Thymus (tissue), 11 donors: ENCODE measurements around the gene MBP. TPM values are rescaled to one million over a fixed set of nuclear protein-coding genes. Genes with fewer than 3 reads are reported as not detected.

Source experiments
- DNase-seq, 9 donors: peaks; one replicate each; pipeline ENCODE4 v3.0.0-alpha.2; 2013; ENCODE audit warnings: low spot score in 9 of 9, low read depth in 6 of 9, missing footprints in 1 of 9
- H3K27ac ChIP-seq, 2 donors: one replicate each; pipeline ENCODE4 v1.5.1; 2013; ENCODE audit warnings: control low read depth in 1 of 2, low read depth in 1 of 2, low read length in 1 of 2, mild to moderate bottlenecking in 1 of 2, moderate library complexity in 1 of 2
- H3K27me3 ChIP-seq, 2 donors: one replicate each; pipeline ENCODE4 v1.5.1; 2013; ENCODE audit warnings: low read length in 1 of 2; ENCODE audit not compliant: control insufficient read depth in 2 of 2, insufficient read depth in 1 of 2
- H3K36me3 ChIP-seq, 2 donors: one replicate each; pipeline ENCODE4 v1.5.1; 2013; ENCODE audit warnings: low read length in 1 of 2, mild to moderate bottlenecking in 1 of 2, moderate library complexity in 1 of 2; ENCODE audit not compliant: control insufficient read depth in 2 of 2, insufficient read depth in 2 of 2
- H3K4me1 ChIP-seq, 2 donors: one replicate each; pipeline ENCODE4 v1.5.1; 2013; ENCODE audit warnings: low read length in 2 of 2; ENCODE audit not compliant: control insufficient read depth in 2 of 2, insufficient read depth in 2 of 2
- H3K4me3 ChIP-seq, 2 donors: one replicate each; pipeline ENCODE4 v1.5.1; 2013; ENCODE audit warnings: low read length in 2 of 2, control low read depth in 1 of 2, mild to moderate bottlenecking in 1 of 2
- H3K9me3 ChIP-seq, 2 donors: one replicate each; pipeline ENCODE4 v1.5.1; 2013; ENCODE audit warnings: low read length in 1 of 2, mild to moderate bottlenecking in 1 of 2; ENCODE audit not compliant: control insufficient read depth in 2 of 2, insufficient read depth in 1 of 2
- WGBS: extraction: QIAGEN DNeasy Blood & Tissue Kit; methylation state at CpG from one replicate; pipeline ENCODE4 v1.1.7; 2013; 5-methylcytosine and 5-hydroxymethylcytosine counted together
- polyA plus RNA-seq: library from polyadenylated mRNA; stranded (reverse); fragments of 200-250 nt; gene quantifications from one replicate; pipeline ENCODE4 v1.2.3, GENCODE V29; 2013
- total RNA-seq: library from RNA; stranded (reverse); fragments of 120-200 nt; gene quantifications from one replicate; pipeline ENCODE4 v1.2.4, GENCODE V29; 2013
- donor health status: healthy.

Gene MBP
- total and polyA plus RNA-seq, 2 donors = 16.1 to 16.3 TPM

DNA sequence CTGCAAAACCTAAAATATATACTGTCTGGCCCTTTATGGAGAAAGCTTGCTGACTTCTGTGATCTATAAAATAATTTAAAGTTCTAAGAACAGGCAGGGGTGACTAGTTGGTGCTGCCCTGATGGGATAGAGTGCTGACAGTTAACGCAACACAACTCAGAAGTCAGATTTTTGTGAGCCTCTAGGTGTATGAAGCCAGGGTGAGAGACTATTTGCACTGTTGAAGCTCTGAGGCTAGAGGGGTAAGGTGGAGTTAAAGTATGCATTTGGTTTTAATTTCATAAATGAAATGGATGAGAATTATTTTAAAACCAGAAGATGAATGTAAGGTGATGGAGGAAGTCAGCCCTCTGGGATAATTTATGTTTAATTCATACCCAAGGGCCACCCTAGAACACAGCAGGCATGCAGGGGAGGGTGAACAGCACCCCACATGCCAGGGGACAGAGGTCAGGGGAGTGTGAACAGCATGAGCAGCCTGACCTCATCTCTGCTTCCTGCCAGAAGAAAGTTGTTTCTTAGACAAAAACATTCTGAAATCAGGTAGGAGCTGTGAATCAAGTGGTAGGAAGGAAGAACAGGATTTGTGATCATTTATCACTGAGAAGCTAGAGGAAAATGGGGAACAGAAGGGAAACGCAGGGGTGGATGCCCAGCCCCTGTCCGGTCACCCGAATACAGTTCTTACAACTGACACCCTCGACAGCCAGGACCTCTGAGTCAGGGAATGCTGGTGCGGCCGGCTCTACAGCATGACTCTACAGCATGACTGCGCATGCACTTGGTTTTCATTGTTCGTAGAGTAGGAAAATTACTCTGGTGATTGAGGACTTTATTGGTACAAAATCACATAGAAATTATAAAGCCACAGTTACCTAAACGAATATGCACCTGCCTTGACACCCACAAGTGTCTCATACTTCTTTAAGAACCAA, 93.1 kb downstream of the MBP start:
- 82% methylated on average over 10 of the region's 10 CpGs for WGBS
- Histone ChIP-seq H3K4me3 (no peak overlapping the region), H3K27ac (no peak overlapping the region), H3K4me1 (no peaks in the 10 kb centered on the region), H3K36me3 (no peaks in the 10 kb centered on the region), H3K9me3 (no peaks in the 10 kb centered on the region), H3K27me3 (no peaks in the 10 kb centered on the region)
- no peak for DNase-seq

DNA sequence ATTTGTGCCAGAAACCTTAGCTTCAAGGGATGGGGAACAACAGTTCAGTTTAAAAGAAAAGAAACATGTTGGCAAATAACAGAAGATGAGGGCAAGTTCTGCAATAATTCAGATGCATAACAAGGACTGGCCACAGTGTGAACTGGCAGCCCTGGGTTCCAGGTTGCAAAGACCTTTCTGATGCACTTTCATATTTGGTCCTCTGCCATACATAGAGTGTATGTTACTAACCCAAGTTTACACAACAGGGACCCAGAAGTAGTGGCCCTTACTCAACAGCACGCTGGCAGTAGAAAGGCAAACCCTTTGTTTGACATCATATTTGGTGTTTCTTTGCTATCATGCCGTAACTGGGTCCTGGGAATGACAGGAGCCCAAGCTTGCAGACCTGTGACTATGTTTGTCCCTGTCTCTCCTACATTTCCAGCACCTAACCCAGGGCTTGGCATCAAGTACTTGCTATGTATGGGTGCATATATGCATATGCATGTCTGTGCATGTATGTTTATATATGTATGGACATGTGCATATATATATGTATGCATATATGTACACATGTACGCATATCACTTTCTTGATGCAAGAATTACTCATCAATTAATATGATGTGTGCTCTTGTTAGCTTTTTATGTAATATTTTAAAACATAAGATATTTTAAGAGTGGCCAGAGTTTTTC, 94.3 kb downstream of the MBP start:
- H3K36me3 ChIP-seq = no peaks in the 10 kb centered on the region
- no peak for DNase-seq
- no peak overlapping the region for H3K27ac ChIP-seq
- H3K4me3 ChIP-seq = no peak overlapping the region
- no peaks in the 10 kb centered on the region for H3K27me3 ChIP-seq
- H3K4me1 ChIP-seq = no peaks in the 10 kb centered on the region
- WGBS = 94% methylated on average over 3 of the region's 3 CpGs
- H3K9me3 ChIP-seq = no peaks in the 10 kb centered on the region

DNA sequence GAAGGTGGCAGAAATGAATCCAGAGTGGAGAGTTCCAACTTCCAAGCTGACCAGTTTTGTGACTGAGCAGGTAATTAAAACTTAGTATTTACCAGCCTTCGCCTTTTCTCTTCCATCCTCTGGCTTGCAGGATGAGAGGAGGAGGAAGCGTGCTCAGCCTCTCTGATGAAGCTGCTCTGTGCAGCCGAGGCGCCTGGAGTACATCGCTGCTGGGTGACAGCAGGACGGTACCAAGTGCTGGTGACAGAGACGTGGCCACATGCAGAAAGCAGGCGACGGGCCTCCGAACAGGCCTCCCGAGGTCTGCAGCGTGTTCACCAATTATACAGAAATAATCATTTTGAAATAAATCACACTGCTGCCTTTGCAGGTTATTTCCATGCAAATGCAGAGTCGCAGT, 95.0 kb downstream of the MBP start:
- no peak overlapping the region for H3K27ac ChIP-seq

DNA sequence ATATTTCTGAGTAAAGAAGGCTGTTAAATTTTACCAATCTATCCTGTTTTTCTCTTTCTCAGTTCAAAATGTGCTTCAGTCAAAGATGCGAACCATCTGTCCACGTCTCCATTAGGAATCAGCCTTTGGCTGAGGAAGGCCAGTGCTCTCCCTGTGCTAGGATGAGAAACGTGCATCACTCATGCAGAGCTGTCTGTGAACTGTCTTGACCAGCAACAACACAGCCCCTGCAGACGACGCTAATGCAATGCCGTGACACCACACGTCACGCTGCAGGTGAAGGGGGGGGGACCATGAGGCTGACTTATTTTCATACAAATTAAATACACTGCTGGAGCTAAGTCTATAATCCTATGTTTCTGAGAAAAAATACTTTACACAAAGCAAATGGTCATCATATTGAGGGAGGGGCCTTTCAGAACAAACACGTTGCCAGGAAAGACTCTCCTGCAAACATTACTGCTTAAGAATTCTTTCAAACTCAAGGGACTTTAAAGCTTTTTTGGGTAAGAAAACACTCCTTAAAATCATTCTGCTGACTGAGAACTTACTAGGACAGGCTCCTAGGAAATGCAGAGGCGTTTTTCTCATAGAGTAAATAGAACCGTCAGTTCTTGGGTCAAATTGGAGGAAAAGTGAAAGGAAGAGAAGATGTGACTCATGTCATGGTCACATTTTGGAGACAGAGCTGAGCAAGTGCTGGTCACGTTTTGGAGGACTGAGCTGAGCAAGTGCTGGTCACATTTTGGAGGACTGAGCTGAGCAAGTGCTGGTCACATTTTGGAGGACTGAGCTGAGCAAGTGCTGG, 97.0 kb downstream of the MBP start:
- Histone ChIP-seq H3K27ac (no peak overlapping the region), H3K9me3 (no peaks in the 10 kb centered on the region), H3K4me1 (no peaks in the 10 kb centered on the region), H3K27me3 (no peaks in the 10 kb centered on the region), H3K4me3 (no peak overlapping the region), H3K36me3 (no peaks in the 10 kb centered on the region)
- no peak for DNase-seq
- WGBS = 90% methylated on average over 12 of the region's 12 CpGs

More for the DNA sequence above, 95.0 kb downstream of the MBP start:
- no peak overlapping the region for H3K4me3 ChIP-seq
- no peaks in the 10 kb centered on the region for H3K36me3 ChIP-seq
- WGBS = 98% methylated on average over 13 of the region's 13 CpGs
- no peak for DNase-seq
- no peaks in the 10 kb centered on the region for H3K27me3 ChIP-seq
- H3K4me1 ChIP-seq = no peaks in the 10 kb centered on the region
- no peaks in the 10 kb centered on the region for H3K9me3 ChIP-seq

DNA sequence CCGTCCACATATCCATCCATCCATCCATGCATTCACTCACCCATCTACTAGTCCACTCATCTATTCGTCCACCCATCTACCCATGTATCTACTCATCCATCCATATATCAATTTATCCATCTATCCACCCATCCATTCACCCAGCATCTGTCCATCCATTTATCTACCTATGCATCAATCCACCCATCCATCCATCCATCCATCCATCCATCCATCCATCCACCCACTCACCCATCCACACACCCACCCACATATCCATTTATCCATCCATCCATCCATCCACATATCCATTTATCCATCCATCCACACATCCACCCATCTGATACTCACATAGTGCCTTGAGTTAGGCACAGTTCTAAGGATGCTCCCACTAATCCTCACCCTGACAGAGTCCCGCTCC, 99.0 kb downstream of the MBP start:
- WGBS = 95% methylated on average over 3 of the region's 3 CpGs
- H3K36me3 ChIP-seq = no peaks in the 10 kb centered on the region

DNA sequence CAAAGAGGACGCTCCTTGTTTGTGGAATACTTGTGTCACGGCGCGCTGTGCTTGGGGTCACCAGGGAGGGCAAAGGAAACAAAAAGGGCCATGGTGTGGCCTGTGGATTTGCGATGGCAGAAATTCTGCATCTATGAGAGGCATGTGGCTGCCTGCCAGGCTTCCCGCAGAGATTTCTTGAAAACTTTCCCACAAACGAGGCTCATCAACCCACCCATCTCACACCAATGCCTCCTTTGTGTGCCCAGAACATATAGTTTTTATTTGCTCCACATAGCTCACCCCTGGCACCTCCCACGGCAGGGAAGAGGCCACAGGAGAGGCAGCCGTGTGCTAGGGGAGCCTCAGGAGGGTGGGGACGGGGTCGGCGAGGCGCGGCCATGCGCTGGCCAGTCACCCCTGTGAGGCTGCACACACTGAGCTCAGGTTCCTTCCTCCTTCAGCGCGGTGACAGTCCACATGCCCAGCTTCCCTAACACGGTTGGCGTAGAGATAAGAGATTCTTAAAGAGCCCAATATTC, 100.3 kb downstream of the MBP start:
- H3K9me3 ChIP-seq = no peaks in the 10 kb centered on the region
- whole genome bisulfite sequencing = 70% methylated on average over 19 of the region's 19 CpGs
- no peaks in the 10 kb centered on the region for H3K36me3 ChIP-seq
- H3K4me1 ChIP-seq = no peaks in the 10 kb centered on the region
- H3K27ac ChIP-seq = no peak overlapping the region
- no peaks in the 10 kb centered on the region for H3K27me3 ChIP-seq
- DNase-seq = no peak
- no peak overlapping the region for H3K4me3 ChIP-seq

More for the DNA sequence above, 99.0 kb downstream of the MBP start:
- Histone ChIP-seq H3K9me3 (no peaks in the 10 kb centered on the region), H3K27me3 (no peaks in the 10 kb centered on the region), H3K4me1 (no peaks in the 10 kb centered on the region), H3K27ac (no peak overlapping the region), H3K4me3 (no peak overlapping the region)
- DNase-seq = no peak

DNA sequence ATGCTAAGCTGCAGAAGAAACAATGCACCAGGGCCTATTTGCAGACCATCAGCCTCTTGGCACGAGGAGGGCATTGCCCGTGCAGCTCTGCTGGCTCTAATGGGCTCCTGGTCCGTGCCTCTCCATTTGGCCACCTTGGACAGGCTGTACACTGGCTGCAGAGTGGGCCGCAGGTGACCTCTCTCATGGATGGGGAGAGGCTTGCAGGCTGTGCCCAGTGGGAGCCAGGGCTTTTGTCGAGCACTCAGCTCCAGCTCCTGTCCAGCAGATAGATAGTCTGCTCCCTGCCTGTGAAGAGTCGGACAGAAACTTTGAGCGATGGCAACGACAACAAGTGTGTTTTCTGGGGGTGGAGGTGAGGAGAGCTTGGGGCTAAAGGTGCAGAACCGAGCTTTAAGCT, 100.9 kb downstream of the MBP start:
- H3K4me3 ChIP-seq = no peak overlapping the region
- no peaks in the 10 kb centered on the region for H3K9me3 ChIP-seq
- no peaks in the 10 kb centered on the region for H3K27me3 ChIP-seq
- no peaks in the 10 kb centered on the region for H3K36me3 ChIP-seq
- DNase-seq = no peak
- WGBS = 97% methylated on average over 9 of the region's 9 CpGs
- no peak overlapping the region for H3K27ac ChIP-seq
- H3K4me1 ChIP-seq = no peaks in the 10 kb centered on the region

- H3K36me3 ChIP-seq = no peaks in the 10 kb centered on the region
- 98% methylated on average over 7 of the region's 7 CpGs for WGBS
Observed at GRCh38 chr18:77030201-77030600, 102.4 kb downstream of the MBP start.

More at GRCh38 chr18:77030201-77030600, 102.4 kb downstream of the MBP start:
- Histone ChIP-seq H3K9me3 (no peaks in the 10 kb centered on the region), H3K27ac (no peak overlapping the region), H3K27me3 (no peaks in the 10 kb centered on the region), H3K4me1 (no peaks in the 10 kb centered on the region), H3K4me3 (no peak overlapping the region)
- DNase-seq = no peak
